H1 (cell line): ENCODE measurements around the gene PTTG2. TPM values are rescaled to one million over a fixed set of nuclear protein-coding genes. Genes with fewer than 3 reads are reported as not detected.

Experiments used
- ASH2L ChIP-seq: fragments of 200-600, 300-600 bp; sonication (generic); IDR thresholded peaks from one replicate; pipeline ENCODE4 v1.7.1; 2017; ENCODE audit warnings: low read length
- CEBPB ChIP-seq: IDR thresholded peaks from 2 replicates; pipeline ENCODE4 v1.6.1; 2012; ENCODE audit warnings: low read depth, low read length
- GTF2F1 ChIP-seq: IDR thresholded peaks from 2 replicates; pipeline ENCODE4 v1.6.1; 2012; ENCODE audit warnings: low read depth, low read length, improper control_type of control experiment, borderline replicate concordance
- KDM1A ChIP-seq: fragments of 200-600, 300-600 bp; sonication (generic); IDR thresholded peaks from 2 replicates; pipeline ENCODE4 v1.7.1; 2016; ENCODE audit warnings: mild to moderate bottlenecking, low read length, borderline replicate concordance
- NRF1 ChIP-seq: IDR thresholded peaks from 2 replicates; pipeline ENCODE4 v1.6.1; 2011; ENCODE audit warnings: mild to moderate bottlenecking, low read depth, low read length, improper control_type of control experiment
- PHF8 ChIP-seq: fragments of 200-600 bp; sonication (generic); conservative IDR thresholded peaks from 2 replicates; pipeline ENCODE4 v1.7.1; 2012; ENCODE audit warnings: low read depth, mild to moderate bottlenecking, inconsistent platforms, low read length, moderate library complexity
- POLR2A ChIP-seq, 2 experiments: IDR thresholded peaks; 1 replicate in 1 of 2; 2 replicates in 1 of 2; pipeline ENCODE4 v1.6.1; 2011; ENCODE audit warnings: low read depth in 2 of 2, low read length in 2 of 2, mild to moderate bottlenecking in 2 of 2; ENCODE audit errors: control extremely low read depth in 1 of 2
- POU5F1 ChIP-seq: IDR thresholded peaks from 2 replicates; pipeline ENCODE4 v1.6.1; 2011; ENCODE audit warnings: low read depth, mild to moderate bottlenecking, low read length, moderate library complexity
- RFX5 ChIP-seq: IDR thresholded peaks from 2 replicates; pipeline ENCODE4 v1.6.1; 2011; ENCODE audit warnings: low read depth, low read length, improper control_type of control experiment, borderline replicate concordance
- RNF2 ChIP-seq: fragments of 200-900, 300-1000 bp; sonication (generic); IDR thresholded peaks from 2 replicates; pipeline ENCODE4 v1.7.1; 2016; ENCODE audit warnings: borderline replicate concordance, low read depth, mild to moderate bottlenecking, antibody characterized with exemption, low read length; ENCODE audit not compliant: poor library complexity, severe bottlenecking; ENCODE audit errors: missing control alignments
- SIRT6 ChIP-seq: IDR thresholded peaks from one replicate; pipeline ENCODE4 v1.7.1; 2012; ENCODE audit warnings: low read length, inconsistent platforms
- SUZ12 ChIP-seq: fragments of 200-600 bp; sonication (generic); IDR thresholded peaks from 2 replicates; pipeline ENCODE4 v1.6.1; 2012; ENCODE audit warnings: mild to moderate bottlenecking, inconsistent platforms, low read length, moderate library complexity, mixed read lengths
- TAF7 ChIP-seq: optimal IDR thresholded peaks from 2 replicates; pipeline ENCODE3; 2011; ENCODE audit warnings: low read depth, mild to moderate bottlenecking, inconsistent platforms, low read length, moderate library complexity, borderline replicate concordance
- TEAD4 ChIP-seq: IDR thresholded peaks from 2 replicates; pipeline ENCODE4 v1.6.1; 2012; ENCODE audit warnings: low read depth, low read length, inconsistent platforms, mixed read lengths
- ZNF274 ChIP-seq: IDR thresholded peaks from 2 replicates; pipeline ENCODE4 v1.7.0; 2012; ENCODE audit warnings: low read length, borderline replicate concordance; ENCODE audit errors: extremely low read depth
- polyA plus RNA-seq, 7 experiments: library from polyadenylated mRNA; depleted of rRNA in 3 of 7; stranded (reverse) in 5 of 7; unstranded in 2 of 7; fragments of >200 nt in 5 of 7; fragments of 200-250 nt in 2 of 7; gene quantifications; 1 replicate in 5 of 7; 2 replicates in 1 of 7; 4 replicates in 1 of 7; pipeline versions ENCODE4 v1.2.1 to v1.2.3, GENCODE V29; 2011 to 2013; ENCODE audit warnings: missing spikeins in 2 of 7, mixed read lengths in 2 of 7
- total RNA-seq: library from RNA; stranded (reverse); fragmentation: NEBNext Ultra II Directional; extraction: Animal tissue kit (Norgen Biotek cat#: 25700); gene quantifications from 2 replicates; pipeline ENCODE4 v1.2.1, GENCODE V29; 2021
- TF ChIP-seq, protein P1 (sequence below): IDR thresholded peaks from 2 replicates; pipeline ENCODE4 v1.6.1; 2012; ENCODE audit warnings: low read length, inconsistent platforms

Gene PTTG2
- total and polyA plus RNA-seq, 2 of the 8 experiments (the other 6 are each of a cell fraction or from before 2014, with no cell fraction given) = not detected

DNA sequence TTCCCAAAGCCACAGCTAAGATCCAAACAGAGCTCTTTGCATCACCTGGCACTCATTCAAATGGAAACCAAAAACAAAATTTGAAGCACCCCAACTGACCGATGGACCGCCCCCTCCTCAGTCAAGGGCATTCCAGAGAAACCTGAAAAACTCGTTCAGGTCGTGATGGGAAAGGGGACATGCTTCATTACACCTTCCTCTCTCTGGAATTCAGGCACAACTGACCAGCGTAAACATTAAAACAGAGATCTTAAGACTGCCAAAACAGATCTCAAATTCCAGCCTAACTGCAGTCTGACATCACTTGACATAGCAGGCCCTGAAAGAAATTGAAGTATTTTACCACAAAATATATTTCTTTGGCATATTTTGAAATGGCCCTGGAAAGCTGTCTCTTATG, 28.5 kb downstream of the PTTG2 start (continued):
- TF ChIP-seq KDM1A (no peak), ZNF274 (no peak), CEBPB (no peak), TEAD4 (peak; percentile 93), GTF2F1 (no peak), SIRT6 (no peak), ASH2L (peak; percentile 90), PHF8 (no peak), SUZ12 (no peak), NRF1 (no peak), RFX5 (no peak), POU5F1 (no peak), RNF2 (no peak), TAF7 (no peak), POLR2A (IDR thresholded peaks at IDR 0.05; ENCODE audit: control extremely low read depth in 1 of 2, low read depth in 2 of 2, low read length in 2 of 2) (peak in 1 of 2 experiments; percentile 47; a peak in 1 of 3 replicates)
- TF ChIP-seq, protein P1, sequence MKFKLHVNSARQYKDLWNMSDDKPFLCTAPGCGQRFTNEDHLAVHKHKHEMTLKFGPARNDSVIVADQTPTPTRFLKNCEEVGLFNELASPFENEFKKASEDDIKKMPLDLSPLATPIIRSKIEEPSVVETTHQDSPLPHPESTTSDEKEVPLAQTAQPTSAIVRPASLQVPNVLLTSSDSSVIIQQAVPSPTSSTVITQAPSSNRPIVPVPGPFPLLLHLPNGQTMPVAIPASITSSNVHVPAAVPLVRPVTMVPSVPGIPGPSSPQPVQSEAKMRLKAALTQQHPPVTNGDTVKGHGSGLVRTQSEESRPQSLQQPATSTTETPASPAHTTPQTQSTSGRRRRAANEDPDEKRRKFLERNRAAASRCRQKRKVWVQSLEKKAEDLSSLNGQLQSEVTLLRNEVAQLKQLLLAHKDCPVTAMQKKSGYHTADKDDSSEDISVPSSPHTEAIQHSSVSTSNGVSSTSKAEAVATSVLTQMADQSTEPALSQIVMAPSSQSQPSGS = 0 out of 2 replicates have a peak, but pooled peaks have one; percentile 41
